ENCODE data around the gene EP400. TPM values are rescaled to one million over a fixed set of nuclear protein-coding genes. Genes with fewer than 3 reads are reported as not detected.
A peak's percentile ranks its signal among the peaks of the same experiment; 100 is the strongest.

Gene EP400
- total RNA-seq, 2 experiments from 2014 or later: 36.8 to 40.6 TPM

- intact Hi-C loops (cut with micrococcal nuclease): loop anchor here (5.0 kb wide), 1 partner anchor 134 kb away; the partner anchor contains the start of gene EP400
- H3K36me3 Mint-ChIP-seq (ENCODE audit: low read depth): peaks cover 21% of the 10 kb centered on the region
Observed at GRCh38 chr12:132081423-132081822, 131.7 kb downstream of the EP400 start.

DNA sequence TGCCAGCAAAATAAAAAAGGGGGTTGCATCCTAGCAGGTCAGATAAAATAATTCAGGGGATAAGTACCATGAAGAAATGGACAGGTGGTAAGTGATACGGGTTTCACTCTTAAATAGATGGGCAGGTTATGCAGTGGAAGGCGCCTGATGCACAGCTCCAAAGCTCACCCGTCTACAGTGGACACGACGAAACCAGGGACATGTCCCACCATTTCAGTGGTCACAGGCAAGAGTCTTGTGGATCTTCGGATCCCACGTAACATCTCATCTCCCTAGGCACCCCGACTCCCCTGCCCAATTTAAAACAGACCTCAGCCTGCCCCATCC lies 133.8 kb downstream of the EP400 start:
- Mint-ChIP-seq H3K27ac (peak overlapping the region; percentile 90), H3K27me3 (ENCODE audit: low read depth) (no peaks in the 10 kb centered on the region), H3K4me1 (ENCODE audit: low read depth) (peaks cover 32% of the 10 kb centered on the region), H3K9me3 (no peaks in the 10 kb centered on the region), H3K4me3 (peak overlapping the region; percentile 96), H3K36me3 (ENCODE audit: low read depth) (peaks cover 22% of the 10 kb centered on the region)
- peak; percentile 13 for DNase-seq
- CTCF ChIA-PET: interaction anchor here (0.6 to 0.7 kb wide), 2 partner anchors 31 to 40 kb away, joined by 3 to 4 read pairs; no protein-coding TSS in a partner anchor
- intact Hi-C loops (cut with micrococcal nuclease): loop anchor here (5.0 kb wide), 1 partner anchor 136 kb away; the partner anchor contains the start of gene EP400

More at GRCh38 chr12:132081423-132081822, 131.7 kb downstream of the EP400 start:
- Mint-ChIP-seq H3K27ac (no peak overlapping the region), H3K9me3 (no peaks in the 10 kb centered on the region), H3K4me3 (no peak overlapping the region), H3K4me1 (ENCODE audit: low read depth) (peaks cover 20% of the 10 kb centered on the region), H3K27me3 (ENCODE audit: low read depth) (no peaks in the 10 kb centered on the region)
- CTCF ChIA-PET: no interaction called here
- DNase-seq: no peak

DNA sequence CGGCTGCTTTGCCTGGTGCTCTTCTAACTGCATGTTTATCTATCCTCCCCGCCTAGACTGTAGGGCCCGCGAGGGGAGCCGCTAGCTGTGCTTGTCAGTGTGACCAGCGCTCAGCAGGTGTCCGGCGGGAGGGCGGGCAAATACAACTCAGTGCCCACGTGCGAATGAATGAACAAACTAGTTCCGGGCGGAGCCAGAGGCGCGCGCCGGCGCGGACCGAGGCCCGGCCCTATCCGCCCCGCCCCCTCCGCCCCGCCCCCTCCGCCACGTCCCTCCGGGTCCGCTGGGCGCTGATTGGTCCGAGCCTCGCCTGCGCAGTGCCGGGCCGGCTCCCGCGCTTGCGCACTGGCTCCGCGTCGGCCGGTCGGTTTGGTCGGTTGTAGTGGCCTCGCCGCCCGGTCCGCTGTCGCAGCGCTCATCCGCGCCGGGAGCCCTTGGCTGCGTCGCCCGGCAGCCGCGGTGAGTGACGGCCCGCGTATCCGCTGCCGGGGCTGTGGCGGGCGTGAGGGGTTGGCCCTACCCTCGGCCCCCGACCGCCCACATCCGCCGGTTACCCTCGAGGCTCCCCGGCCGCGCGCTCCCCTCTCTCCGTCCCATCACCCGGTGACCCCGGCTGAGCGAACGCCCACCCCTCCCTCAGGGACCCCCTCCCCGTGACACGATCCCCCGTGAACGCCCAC lies 134.3 kb downstream of the EP400 start:
- Mint-ChIP-seq H3K36me3 (ENCODE audit: low read depth) (peaks cover 21% of the 10 kb centered on the region), H3K27ac (peak overlapping the region; percentile 90), H3K27me3 (ENCODE audit: low read depth) (no peaks in the 10 kb centered on the region), H3K9me3 (no peaks in the 10 kb centered on the region), H3K4me1 (ENCODE audit: low read depth) (peaks cover 32% of the 10 kb centered on the region), H3K4me3 (peak overlapping the region; percentile 96)
- DNase-seq: peak; percentile 87
- CTCF ChIA-PET: no interaction called here
- intact Hi-C loops (cut with micrococcal nuclease): loop anchor here (1.0 to 5.0 kb wide), 4 partner anchors 18 to 155 kb away; partner anchors contain the start of genes DDX51, EP400, NOC4L and PUS1

GRCh38 chr12:132084621-132085290 lies 135.0 kb downstream of the EP400 start:
- DNase-seq: peak; percentile 58

DNA sequence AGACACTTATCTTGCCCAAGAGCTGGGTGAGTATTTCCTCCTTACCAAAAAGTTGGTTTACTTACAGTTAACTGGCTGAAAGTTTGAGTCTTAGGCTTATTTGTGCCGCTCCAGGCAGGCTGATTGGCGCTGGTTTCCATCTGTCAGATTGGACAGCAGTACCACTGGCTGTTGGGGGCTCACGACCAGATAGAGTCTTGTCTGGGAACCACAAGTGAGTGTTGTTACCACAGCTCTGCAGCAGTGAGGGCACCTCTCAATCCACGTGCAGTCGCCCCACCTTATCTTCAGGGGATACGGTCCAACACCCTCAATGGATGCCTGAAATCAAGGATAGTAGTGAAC lies 135.5 kb downstream of the EP400 start:
- Mint-ChIP-seq H3K27ac (peak overlapping the region; percentile 78), H3K4me1 (ENCODE audit: low read depth) (peaks cover 40% of the 10 kb centered on the region)
- CTCF ChIA-PET: no interaction called here

More at GRCh38 chr12:132084621-132085290, 135.0 kb downstream of the EP400 start:
- Mint-ChIP-seq H3K27me3 (ENCODE audit: low read depth) (no peaks in the 10 kb centered on the region), H3K36me3 (ENCODE audit: low read depth) (peaks cover 23% of the 10 kb centered on the region), H3K4me3 (peak overlapping the region; percentile 96), H3K9me3 (no peaks in the 10 kb centered on the region), H3K27ac (peak overlapping the region; percentile 78), H3K4me1 (ENCODE audit: low read depth) (peaks cover 38% of the 10 kb centered on the region)
- CTCF ChIA-PET: no interaction called here
- intact Hi-C loops (cut with micrococcal nuclease): loop anchor here (1.0 to 5.0 kb wide), 5 partner anchors 18 to 155 kb away; partner anchors contain the start of genes DDX51, EP400, NOC4L and PUS1

GRCh38 chr12:132089407-132089910 lies 139.7 kb downstream of the EP400 start:
- Mint-ChIP-seq H3K36me3 (ENCODE audit: low read depth) (peaks cover 30% of the 10 kb centered on the region), H3K4me1 (ENCODE audit: low read depth) (peaks cover 34% of the 10 kb centered on the region), H3K27me3 (ENCODE audit: low read depth) (no peaks in the 10 kb centered on the region), H3K9me3 (no peaks in the 10 kb centered on the region), H3K27ac (no peak overlapping the region), H3K4me3 (no peak overlapping the region)
- intact Hi-C loops (cut with micrococcal nuclease): no loop called here
- DNase-seq: no peak
- CTCF ChIA-PET: interaction anchor here (0.6 kb wide), 1 partner anchor 16 kb away, joined by 3 read pairs; no protein-coding TSS in a partner anchor

More for the DNA sequence above, 135.5 kb downstream of the EP400 start:
- peak overlapping the region; percentile 96 for H3K4me3 Mint-ChIP-seq
- peaks cover 25% of the 10 kb centered on the region for H3K36me3 Mint-ChIP-seq (ENCODE audit: low read depth)
- DNase-seq: peak; percentile 14
- H3K27me3 Mint-ChIP-seq (ENCODE audit: low read depth): no peaks in the 10 kb centered on the region
- intact Hi-C loops (cut with micrococcal nuclease): loop anchor here (1.0 to 2.0 kb wide), 2 partner anchors 60 to 104 kb away; partner anchors contain the start of genes DDX51 and NOC4L
- H3K9me3 Mint-ChIP-seq: no peaks in the 10 kb centered on the region

DNA sequence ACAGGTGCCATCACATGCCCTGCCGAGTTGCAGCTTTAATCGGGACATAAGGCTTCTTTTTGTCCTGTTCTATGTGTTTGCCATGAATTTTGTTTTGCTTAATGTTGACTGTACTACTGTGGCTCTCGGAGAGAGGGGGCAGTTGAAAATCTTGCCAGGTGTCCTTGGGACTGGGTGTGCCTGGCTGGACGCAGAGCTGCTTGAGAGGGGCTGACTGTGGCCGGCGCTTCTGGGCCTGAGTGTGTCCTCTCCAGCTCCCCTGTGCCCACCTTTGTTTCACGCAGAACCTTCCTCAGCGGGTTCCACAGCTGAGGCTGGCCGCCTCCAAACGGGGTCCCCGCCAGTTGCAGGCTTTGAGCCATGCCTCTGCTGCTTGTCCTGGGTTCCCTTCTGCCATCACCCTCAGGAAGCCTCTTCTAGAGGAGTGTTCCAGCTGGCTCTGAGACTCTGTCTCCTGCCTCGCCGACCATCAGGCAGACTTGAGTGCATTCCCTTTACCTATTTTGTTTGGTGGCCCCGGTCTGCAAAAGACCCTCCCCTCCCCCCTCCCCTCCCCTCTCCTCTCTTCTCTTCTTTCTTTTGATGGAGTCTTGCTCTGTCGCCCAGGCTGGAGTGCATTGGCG lies 144.6 kb downstream of the EP400 start:
- Mint-ChIP-seq H3K9me3 (peaks cover 10% of the 10 kb centered on the region), H3K27ac (no peak overlapping the region), H3K4me3 (no peak overlapping the region), H3K27me3 (ENCODE audit: low read depth) (no peaks in the 10 kb centered on the region), H3K36me3 (ENCODE audit: low read depth) (peaks cover 39% of the 10 kb centered on the region), H3K4me1 (ENCODE audit: low read depth) (peaks cover 31% of the 10 kb centered on the region)
- CTCF ChIA-PET: interaction anchor here (1.7 kb wide), 1 partner anchor 11 kb away, joined by 4 read pairs; no protein-coding TSS in a partner anchor
- DNase-seq: no peak
- intact Hi-C loops (cut with micrococcal nuclease): no loop called here

DNA sequence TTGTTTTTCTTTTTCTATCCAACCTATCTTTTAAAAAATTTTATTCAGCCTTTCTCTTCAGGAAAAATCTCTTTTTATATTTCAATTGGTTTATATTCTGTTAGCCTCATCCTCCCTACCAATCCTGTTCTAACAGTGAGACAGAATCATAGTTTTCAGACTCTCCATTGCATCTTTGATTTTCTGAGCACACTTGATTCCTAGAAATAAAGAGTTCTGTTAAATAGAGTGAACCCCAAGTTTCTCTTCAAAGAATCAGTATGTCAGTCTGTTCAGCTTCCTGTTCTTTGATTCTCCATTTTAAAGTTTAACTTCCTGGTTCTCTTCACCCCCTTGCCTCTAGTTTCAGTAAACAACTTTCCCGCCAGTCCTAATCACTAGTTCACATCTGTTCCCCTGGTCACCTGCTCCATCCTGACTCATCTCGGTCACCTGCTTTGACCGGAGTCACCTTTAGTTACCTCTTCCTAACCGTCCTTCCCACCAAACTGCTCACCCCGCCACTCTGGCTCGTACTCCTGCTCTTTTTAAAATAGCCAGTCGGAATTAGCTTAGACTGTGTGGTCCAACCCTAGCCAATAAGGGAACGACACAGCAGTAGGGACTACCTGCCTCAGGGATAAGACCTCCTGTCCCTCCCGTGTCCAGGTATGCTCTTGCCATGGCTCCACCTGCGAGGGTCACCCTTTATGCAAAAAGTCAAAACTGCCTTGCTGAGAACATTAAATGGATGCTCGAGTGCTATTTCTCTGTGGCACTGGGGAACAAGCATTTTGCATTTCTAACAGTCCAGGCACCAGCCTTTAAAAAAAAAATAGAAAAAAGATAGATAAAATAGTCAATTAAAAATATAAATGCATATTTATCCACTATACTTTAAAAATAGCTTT lies 146.0 kb downstream of the EP400 start:
- Mint-ChIP-seq H3K9me3 (peaks cover 10% of the 10 kb centered on the region), H3K27me3 (ENCODE audit: low read depth) (no peaks in the 10 kb centered on the region), H3K27ac (peak overlapping the region; percentile 79), H3K4me3 (no peak overlapping the region), H3K4me1 (ENCODE audit: low read depth) (peaks cover 25% of the 10 kb centered on the region), H3K36me3 (ENCODE audit: low read depth) (peaks cover 39% of the 10 kb centered on the region)
- DNase-seq: peak; percentile 14
- CTCF ChIA-PET: no interaction called here
- intact Hi-C loops (cut with micrococcal nuclease): no loop called here

DNA sequence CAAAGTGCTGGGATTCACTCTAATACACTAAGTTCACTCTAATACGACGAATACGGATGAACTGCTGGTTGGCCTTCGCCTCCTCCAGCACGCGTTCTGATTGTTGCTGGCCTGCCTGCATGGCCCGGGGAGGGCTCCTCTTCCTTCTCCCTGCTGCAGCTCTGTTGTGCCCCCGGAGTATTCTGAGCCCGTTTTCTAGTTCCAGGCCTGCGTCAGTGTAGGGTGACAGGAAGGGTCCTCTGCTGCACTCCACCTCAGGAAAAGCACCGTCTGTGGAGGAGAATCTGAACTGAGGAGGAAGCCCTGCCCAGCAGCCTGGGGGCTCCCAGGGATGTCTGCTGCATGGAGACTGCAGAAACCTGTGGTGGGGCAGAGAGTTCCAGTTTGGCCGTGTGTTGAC lies 150.0 kb downstream of the EP400 start:
- intact Hi-C loops (cut with micrococcal nuclease): no loop called here
- no peak for DNase-seq
- peaks cover 23% of the 10 kb centered on the region for H3K4me1 Mint-ChIP-seq (ENCODE audit: low read depth)
- H3K27ac Mint-ChIP-seq: no peak overlapping the region
- H3K4me3 Mint-ChIP-seq: no peak overlapping the region
- no peaks in the 10 kb centered on the region for H3K27me3 Mint-ChIP-seq (ENCODE audit: low read depth)
- H3K36me3 Mint-ChIP-seq (ENCODE audit: low read depth): peaks cover 32% of the 10 kb centered on the region
- peaks cover 10% of the 10 kb centered on the region for H3K9me3 Mint-ChIP-seq
- CTCF ChIA-PET: no interaction called here

DNA sequence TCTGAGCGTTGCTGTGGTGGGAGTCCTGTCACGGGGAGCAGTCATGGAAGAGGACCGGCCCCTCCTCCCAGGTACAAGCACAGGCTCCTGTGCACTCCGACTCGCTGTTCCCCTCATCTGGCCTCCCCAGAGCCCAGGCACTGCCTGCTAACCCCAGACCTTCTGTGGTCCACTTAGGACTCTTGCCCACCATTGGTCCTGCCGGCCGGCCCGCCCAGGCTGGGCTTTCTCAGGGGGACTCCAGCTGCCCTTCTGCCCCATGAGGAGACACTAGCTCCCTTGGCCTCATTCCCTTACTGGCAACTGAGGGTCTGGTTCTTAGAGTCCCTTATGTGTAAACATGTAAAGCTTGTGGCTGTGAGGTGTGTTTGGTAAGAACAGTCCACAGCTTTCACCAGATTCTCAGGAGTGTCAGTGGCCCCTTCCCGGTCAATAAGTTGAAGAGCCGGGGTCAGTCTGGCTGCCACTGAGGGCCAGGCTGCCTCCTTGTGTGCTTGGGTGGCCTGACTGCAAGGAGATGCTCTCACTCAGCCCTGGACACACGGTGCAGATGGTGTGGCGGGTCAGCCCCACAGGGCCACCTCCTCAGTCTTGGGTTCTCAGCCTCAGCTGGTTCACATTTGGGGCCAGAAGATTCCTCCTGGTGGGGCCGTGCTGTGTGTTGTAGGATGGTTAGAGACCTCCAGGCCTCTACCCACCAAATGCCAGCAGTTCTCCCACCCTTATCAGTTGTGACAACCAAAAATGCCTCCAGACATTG lies 150.7 kb downstream of the EP400 start:
- H3K27ac Mint-ChIP-seq: no peak overlapping the region
- DNase-seq: no peak
- CTCF ChIA-PET: no interaction called here
- intact Hi-C loops (cut with micrococcal nuclease): no loop called here
- H3K4me1 Mint-ChIP-seq (ENCODE audit: low read depth): peaks cover 18% of the 10 kb centered on the region
- H3K9me3 Mint-ChIP-seq: peaks cover 9% of the 10 kb centered on the region
- no peak overlapping the region for H3K4me3 Mint-ChIP-seq
- no peaks in the 10 kb centered on the region for H3K27me3 Mint-ChIP-seq (ENCODE audit: low read depth)
- peaks cover 29% of the 10 kb centered on the region for H3K36me3 Mint-ChIP-seq (ENCODE audit: low read depth)

DNA sequence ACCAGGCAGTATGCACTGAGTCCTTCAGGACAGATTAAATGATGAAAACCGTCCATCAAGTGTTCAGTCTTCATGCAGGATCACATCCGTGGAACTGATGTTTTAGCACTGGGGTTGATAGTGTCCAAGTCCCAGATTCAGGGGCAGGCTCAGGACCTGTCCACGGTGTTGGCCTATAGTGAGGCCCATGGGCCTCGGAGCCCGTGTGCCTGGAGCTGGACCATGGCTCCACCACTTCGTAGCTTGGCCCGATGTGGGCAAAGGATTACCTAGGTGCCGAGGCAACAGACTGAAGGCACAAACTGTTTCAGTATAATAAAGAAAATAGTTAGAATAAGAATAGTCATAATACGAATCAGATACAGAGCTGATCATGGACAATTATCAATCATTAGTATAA lies 152.6 kb downstream of the EP400 start:
- intact Hi-C loops (cut with micrococcal nuclease): no loop called here
- Mint-ChIP-seq H3K4me3 (no peak overlapping the region), H3K36me3 (ENCODE audit: low read depth) (peaks cover 16% of the 10 kb centered on the region), H3K27me3 (ENCODE audit: low read depth) (no peaks in the 10 kb centered on the region), H3K4me1 (ENCODE audit: low read depth) (peaks cover 3% of the 10 kb centered on the region), H3K9me3 (no peaks in the 10 kb centered on the region), H3K27ac (no peak overlapping the region)
- CTCF ChIA-PET: interaction anchor here (1.1 kb wide), 1 partner anchor 43 kb away, joined by 3 read pairs; no protein-coding TSS in a partner anchor
- DNase-seq: no peak

Measured in activated naive CD4-positive, alpha-beta T cell treated with anti-CD3 and anti-CD28 coated beads for 36 hours (primary cell).